WTC11 (cell line): ENCODE measurements around the gene WNT10A. TPM values are rescaled to one million over a fixed set of nuclear protein-coding genes. Genes with fewer than 3 reads are reported as not detected.

Experiments used
- ATAC-seq: fragments of 200-7000 bp; cut with Tn5 transposase; 2 replicates; pipeline ENCODE4 v1.10.0; 2021; ENCODE audit warnings: mild to moderate bottlenecking, moderate library complexity
- CTCF ChIA-PET: fragments of 300-600 bp; sonication (Branson Sonifier 250); formaldehyde crosslinking; loops from one replicate; lab custom pipeline; 2021; ENCODE audit warnings: antibody characterized with exemption; lab: Charles Lee
- POLR2A ChIA-PET: fragments of 350-600 bp; sonication (Branson Sonifier 250); formaldehyde crosslinking; loops from one replicate; lab custom pipeline; 2021; ENCODE audit warnings: antibody characterized with exemption; lab: Charles Lee
- DNase-seq: peaks from one replicate; pipeline ENCODE4 v3.0.0; 2021; ENCODE audit warnings: low spot score
- H3K27ac Mint-ChIP-seq: 2 replicates; pipeline ENCODE4 v1.8.0; 2021; ENCODE audit warnings: mixed read lengths
- H3K27me3 Mint-ChIP-seq: 2 replicates; pipeline ENCODE4 v1.8.0; 2021; ENCODE audit warnings: low read depth, mild to moderate bottlenecking, moderate library complexity, mixed read lengths
- H3K36me3 Mint-ChIP-seq: 2 replicates; pipeline ENCODE4 v1.8.0; 2021; ENCODE audit warnings: mixed read lengths
- H3K4me1 Mint-ChIP-seq: 2 replicates; pipeline ENCODE4 v1.8.0; 2022; ENCODE audit warnings: mixed read lengths
- H3K4me3 Mint-ChIP-seq: 2 replicates; pipeline ENCODE4 v1.8.0; 2021; ENCODE audit warnings: mild to moderate bottlenecking, moderate library complexity, mixed read lengths
- H3K9me3 Mint-ChIP-seq: 2 replicates; pipeline ENCODE4 v1.8.0; 2021; ENCODE audit warnings: mixed read lengths
- CREB1 ChIP-seq: sonication (generic); formaldehyde crosslinking; IDR thresholded peaks from 2 replicates; pipeline ENCODE4 v1.8.0; 2023; ENCODE audit warnings: mild to moderate bottlenecking, missing genetic modification reagents
- CREM ChIP-seq: sonication (generic); formaldehyde crosslinking; IDR thresholded peaks from 2 replicates; pipeline ENCODE4 v1.8.1; 2022; ENCODE audit warnings: mild to moderate bottlenecking, missing genetic modification reagents, moderate library complexity
- ETV6 ChIP-seq: sonication (generic); formaldehyde crosslinking; IDR thresholded peaks from 2 replicates; pipeline ENCODE4 v1.8.1; 2022; ENCODE audit warnings: mild to moderate bottlenecking, missing genetic modification reagents
- FOXJ3 ChIP-seq: sonication (generic); formaldehyde crosslinking; IDR thresholded peaks from 2 replicates; pipeline ENCODE4 v1.9.0; 2021; ENCODE audit warnings: missing genetic modification reagents, mild to moderate bottlenecking, borderline replicate concordance
- FOXP1 ChIP-seq: sonication (generic); formaldehyde crosslinking; IDR thresholded peaks from 2 replicates; pipeline ENCODE4 v1.8.0; 2022; ENCODE audit warnings: missing genetic modification reagents, mild to moderate bottlenecking, moderate library complexity, borderline replicate concordance
- FOXP4 ChIP-seq: sonication (generic); formaldehyde crosslinking; IDR thresholded peaks from 2 replicates; pipeline ENCODE4 v1.8.0; 2022; ENCODE audit warnings: mild to moderate bottlenecking, missing genetic modification reagents
- GTF2I ChIP-seq: fragments of 250-450 bp; sonication (Bioruptor Pico); conservative IDR thresholded peaks from 2 replicates; pipeline ENCODE4 v1.4.0; 2021; ENCODE audit warnings: mild to moderate bottlenecking
- MYBL2 ChIP-seq: sonication (generic); formaldehyde crosslinking; IDR thresholded peaks from 2 replicates; pipeline ENCODE4 v1.8.1; 2023; ENCODE audit warnings: mild to moderate bottlenecking, moderate library complexity, missing genetic modification reagents
- NFE2L1 ChIP-seq: sonication (generic); formaldehyde crosslinking; IDR thresholded peaks from 2 replicates; pipeline ENCODE4 v1.8.1; 2023; ENCODE audit warnings: missing genetic modification reagents
- OVOL2 ChIP-seq: fragments of 250-450 bp; sonication (Bioruptor Pico); IDR thresholded peaks from 2 replicates; pipeline ENCODE4 v1.9.0; 2021; ENCODE audit warnings: mild to moderate bottlenecking, borderline replicate concordance
- RORB ChIP-seq: fragments of 250-450 bp; sonication (Bioruptor Pico); IDR thresholded peaks from 2 replicates; pipeline ENCODE4 v1.9.0; 2021; ENCODE audit warnings: mild to moderate bottlenecking
- TP53 ChIP-seq: sonication (generic); formaldehyde crosslinking; IDR thresholded peaks from 2 replicates; pipeline ENCODE4 v1.8.1; 2023; ENCODE audit warnings: mild to moderate bottlenecking, missing genetic modification reagents
- ZNF121 ChIP-seq: sonication (generic); formaldehyde crosslinking; IDR thresholded peaks from 2 replicates; pipeline ENCODE4 v1.8.0; 2023; ENCODE audit warnings: missing genetic modification reagents
- ZNF396 ChIP-seq: fragments of 250-450 bp; sonication (Bioruptor Pico); IDR thresholded peaks from 2 replicates; pipeline ENCODE4 v1.8.0; 2021; ENCODE audit warnings: mild to moderate bottlenecking, moderate library complexity, borderline replicate concordance
- ZNF532 ChIP-seq: fragments of 250-450 bp; sonication (Bioruptor Pico); IDR thresholded peaks from 2 replicates; pipeline ENCODE4 v1.9.0; 2021; ENCODE audit warnings: mild to moderate bottlenecking, borderline replicate concordance
- total RNA-seq: library from RNA; stranded (reverse); gene quantifications from 3 replicates; pipeline ENCODE4 v1.2.3, GENCODE V29; 2021
- TF ChIP-seq, protein P1 (sequence below): sonication (generic); formaldehyde crosslinking; IDR thresholded peaks from 2 replicates; pipeline ENCODE4 v1.8.1; 2023; ENCODE audit warnings: mild to moderate bottlenecking, missing genetic modification reagents, borderline replicate concordance
- TF ChIP-seq, protein P2 (sequence below): sonication (generic); formaldehyde crosslinking; IDR thresholded peaks from 2 replicates; pipeline ENCODE4 v1.8.1; 2022; ENCODE audit warnings: low read depth, mild to moderate bottlenecking, moderate library complexity, missing genetic modification reagents, borderline replicate concordance

WNT10A gene
- total RNA-seq, 1 experiment from 2014 or later = not detected

DNA sequence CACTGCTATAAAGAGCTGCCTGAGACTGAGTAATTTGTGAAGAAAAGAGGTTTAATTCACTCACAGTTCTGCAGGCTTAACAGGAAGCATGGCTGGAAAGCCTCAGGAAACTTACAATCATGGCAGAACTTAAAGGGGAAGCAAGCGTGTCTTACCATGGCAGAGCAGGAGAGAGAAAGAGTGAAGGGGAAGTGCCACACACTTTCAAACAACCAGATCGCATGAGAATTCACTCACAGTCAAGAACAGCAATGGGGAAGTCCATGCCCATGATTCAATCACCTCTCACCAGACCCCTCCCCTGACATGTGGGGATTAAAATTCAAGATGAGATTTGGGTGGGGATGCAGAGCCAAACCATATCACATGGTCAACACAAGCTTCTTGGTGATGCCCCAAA lies 44.1 kb downstream of the WNT10A start:
- Mint-ChIP-seq H3K9me3 (peaks cover 42% of the 10 kb centered on the region), H3K27ac (no peak overlapping the region), H3K27me3 (peaks cover 39% of the 10 kb centered on the region), H3K36me3 (peaks cover 27% of the 10 kb centered on the region), H3K4me3 (no peak overlapping the region), H3K4me1 (no peaks in the 10 kb centered on the region)
- ATAC-seq (no peak), DNase-seq (no peak)
- POLR2A ChIA-PET = no interaction called here
- TF ChIP-seq TP53 (CRISPR knock-in tag) (no peak), NFE2L1 (CRISPR knock-in tag) (no peak), FOXJ3 (CRISPR knock-in tag) (no peak), GTF2I (CRISPR knock-in tag) (no peak), FOXP1 (CRISPR knock-in tag) (no peak), FOXP4 (CRISPR knock-in tag) (no peak), ZNF396 (CRISPR knock-in tag) (no peak), ZNF532 (no peak)
- TF ChIP-seq, protein P1, sequence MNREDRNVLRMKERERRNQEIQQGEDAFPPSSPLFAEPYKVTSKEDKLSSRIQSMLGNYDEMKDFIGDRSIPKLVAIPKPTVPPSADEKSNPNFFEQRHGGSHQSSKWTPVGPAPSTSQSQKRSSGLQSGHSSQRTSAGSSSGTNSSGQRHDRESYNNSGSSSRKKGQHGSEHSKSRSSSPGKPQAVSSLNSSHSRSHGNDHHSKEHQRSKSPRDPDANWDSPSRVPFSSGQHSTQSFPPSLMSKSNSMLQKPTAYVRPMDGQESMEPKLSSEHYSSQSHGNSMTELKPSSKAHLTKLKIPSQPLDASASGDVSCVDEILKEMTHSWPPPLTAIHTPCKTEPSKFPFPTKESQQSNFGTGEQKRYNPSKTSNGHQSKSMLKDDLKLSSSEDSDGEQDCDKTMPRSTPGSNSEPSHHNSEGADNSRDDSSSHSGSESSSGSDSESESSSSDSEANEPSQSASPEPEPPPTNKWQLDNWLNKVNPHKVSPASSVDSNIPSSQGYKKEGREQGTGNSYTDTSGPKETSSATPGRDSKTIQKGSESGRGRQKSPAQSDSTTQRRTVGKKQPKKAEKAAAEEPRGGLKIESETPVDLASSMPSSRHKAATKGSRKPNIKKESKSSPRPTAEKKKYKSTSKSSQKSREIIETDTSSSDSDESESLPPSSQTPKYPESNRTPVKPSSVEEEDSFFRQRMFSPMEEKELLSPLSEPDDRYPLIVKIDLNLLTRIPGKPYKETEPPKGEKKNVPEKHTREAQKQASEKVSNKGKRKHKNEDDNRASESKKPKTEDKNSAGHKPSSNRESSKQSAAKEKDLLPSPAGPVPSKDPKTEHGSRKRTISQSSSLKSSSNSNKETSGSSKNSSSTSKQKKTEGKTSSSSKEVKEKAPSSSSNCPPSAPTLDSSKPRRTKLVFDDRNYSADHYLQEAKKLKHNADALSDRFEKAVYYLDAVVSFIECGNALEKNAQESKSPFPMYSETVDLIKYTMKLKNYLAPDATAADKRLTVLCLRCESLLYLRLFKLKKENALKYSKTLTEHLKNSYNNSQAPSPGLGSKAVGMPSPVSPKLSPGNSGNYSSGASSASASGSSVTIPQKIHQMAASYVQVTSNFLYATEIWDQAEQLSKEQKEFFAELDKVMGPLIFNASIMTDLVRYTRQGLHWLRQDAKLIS (CRISPR knock-in tag) = no peak
- CTCF ChIA-PET = no interaction called here

GRCh38 chr2:218925434-218925833 lies 44.8 kb downstream of the WNT10A start:
- TF ChIP-seq CREM (CRISPR knock-in tag) (no peak), CREB1 (CRISPR knock-in tag) (no peak), ZNF121 (CRISPR knock-in tag) (no peak), OVOL2 (CRISPR knock-in tag) (no peak), MYBL2 (CRISPR knock-in tag) (no peak), RORB (no peak), ETV6 (CRISPR knock-in tag) (no peak)
- TF ChIP-seq, protein P2, sequence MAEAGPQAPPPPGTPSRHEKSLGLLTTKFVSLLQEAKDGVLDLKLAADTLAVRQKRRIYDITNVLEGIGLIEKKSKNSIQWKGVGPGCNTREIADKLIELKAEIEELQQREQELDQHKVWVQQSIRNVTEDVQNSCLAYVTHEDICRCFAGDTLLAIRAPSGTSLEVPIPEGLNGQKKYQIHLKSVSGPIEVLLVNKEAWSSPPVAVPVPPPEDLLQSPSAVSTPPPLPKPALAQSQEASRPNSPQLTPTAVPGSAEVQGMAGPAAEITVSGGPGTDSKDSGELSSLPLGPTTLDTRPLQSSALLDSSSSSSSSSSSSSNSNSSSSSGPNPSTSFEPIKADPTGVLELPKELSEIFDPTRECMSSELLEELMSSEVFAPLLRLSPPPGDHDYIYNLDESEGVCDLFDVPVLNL (CRISPR knock-in tag) = no peak
- H3K36me3 Mint-ChIP-seq = peaks cover 34% of the 10 kb centered on the region
- ATAC-seq (no peak), DNase-seq (no peak)
- no peak overlapping the region for H3K27ac Mint-ChIP-seq
- ChIA-PET POLR2A (interaction anchor here (0.6 kb wide), 1 partner anchor 30 kb away, joined by 3 read pairs; no protein-coding TSS in a partner anchor), CTCF (no interaction called here)
- H3K27me3 Mint-ChIP-seq = peaks cover 42% of the 10 kb centered on the region
- H3K4me3 Mint-ChIP-seq = no peak overlapping the region
- H3K9me3 Mint-ChIP-seq = peaks cover 48% of the 10 kb centered on the region
- H3K4me1 Mint-ChIP-seq = no peaks in the 10 kb centered on the region
